HEK293 (cell line): Measurements from ENCODE around the gene CD84.

Source experiments
- CTCF ChIA-PET: fragments of 350-600 bp; formaldehyde crosslinking; extraction: SDS; loops from one replicate; lab custom pipeline; 2021; ENCODE audit warnings: antibody characterized with exemption; lab: Yijun Ruan, JAX
- POLR2A ChIA-PET: fragments of 300-600 bp; formaldehyde crosslinking; extraction: SDS; loops from one replicate; lab custom pipeline; 2020; ENCODE audit warnings: antibody characterized with exemption, inconsistent platforms; lab: Yijun Ruan, JAX
- H3K27ac ChIP-seq: fragments of 200-500 bp; sonication (Bioruptor generic); 2 replicates; pipeline ENCODE4 v1.5.1; 2014; ENCODE audit warnings: low read depth, low read length, control low read depth, inconsistent platforms; ENCODE audit errors: extremely low read depth
- H3K36me3 ChIP-seq, 2 experiments: fragments of 200-500 bp in 1 of 2; sonication (Bioruptor generic) in 1 of 2; 1 replicate in 1 of 2; 2 replicates in 1 of 2; pipeline ENCODE4 v1.5.1; 2014 to 2017; ENCODE audit warnings: inconsistent platforms in 2 of 2, low read length in 2 of 2; ENCODE audit not compliant: control insufficient read depth in 2 of 2, insufficient read depth in 1 of 2
- H3K4me1 ChIP-seq: fragments of 200-500 bp; sonication (Bioruptor generic); 2 replicates; pipeline ENCODE4 v1.5.1; 2014; ENCODE audit warnings: mild to moderate bottlenecking, low read length, inconsistent platforms; ENCODE audit not compliant: control insufficient read depth, insufficient read depth
- H3K4me3 ChIP-seq: 2 replicates; pipeline ENCODE4 v1.5.1; 2011; ENCODE audit warnings: low read depth, mild to moderate bottlenecking, control low read depth, low read length, moderate library complexity
- H3K9me3 ChIP-seq: fragments of 200-500 bp; sonication (Bioruptor generic); 2 replicates; pipeline ENCODE4 v1.5.1; 2014; ENCODE audit warnings: low read depth, low read length, inconsistent platforms; ENCODE audit not compliant: control insufficient read depth, insufficient read depth
- KLF16 ChIP-seq: fragments of 450-650 bp; formaldehyde crosslinking; IDR thresholded peaks from 2 replicates; pipeline ENCODE4 v1.5.1; 2017; ENCODE audit warnings: missing biosample characterization, missing genetic modification characterization
- KLF7 ChIP-seq: fragments of 450-650 bp; formaldehyde crosslinking; IDR thresholded peaks from 2 replicates; pipeline ENCODE4 v1.5.1; 2016; ENCODE audit warnings: missing biosample characterization, missing genetic modification characterization, borderline replicate concordance
- REST ChIP-seq: fragments of 450-650 bp; formaldehyde crosslinking; IDR thresholded peaks from 2 replicates; pipeline ENCODE4 v1.5.1; 2016; ENCODE audit warnings: missing biosample characterization, missing genetic modification characterization
- ZFP41 ChIP-seq: fragments of 450-650 bp; formaldehyde crosslinking; IDR thresholded peaks from 2 replicates; pipeline ENCODE4 v1.5.1; 2016; ENCODE audit warnings: missing biosample characterization, missing genetic modification characterization, borderline replicate concordance
- ZNF184 ChIP-seq: fragments of 450-650 bp; IDR thresholded peaks from 2 replicates; pipeline ENCODE4 v1.5.1; 2018; ENCODE audit warnings: missing biosample characterization, mild to moderate bottlenecking, missing genetic modification characterization
- ZNF239 ChIP-seq: fragments of 450-650 bp; formaldehyde crosslinking; IDR thresholded peaks from 2 replicates; pipeline ENCODE4 v1.5.1; 2016; ENCODE audit warnings: missing biosample characterization, missing genetic modification characterization
- ZNF26 ChIP-seq: fragments of 450-650 bp; formaldehyde crosslinking; IDR thresholded peaks from 2 replicates; pipeline ENCODE4 v1.5.1; 2016; ENCODE audit warnings: missing biosample characterization, missing genetic modification characterization
- ZNF302 ChIP-seq: fragments of 450-650 bp; formaldehyde crosslinking; IDR thresholded peaks from 2 replicates; pipeline ENCODE4 v1.5.1; 2016; ENCODE audit warnings: missing biosample characterization, missing genetic modification characterization, low read depth
- ZNF37A ChIP-seq: fragments of 450-650 bp; IDR thresholded peaks from 2 replicates; pipeline ENCODE4 v1.5.1; 2018; ENCODE audit warnings: missing biosample characterization, missing genetic modification characterization
- ZNF394 ChIP-seq: fragments of 450-650 bp; formaldehyde crosslinking; IDR thresholded peaks from 2 replicates; pipeline ENCODE4 v1.5.1; 2016; ENCODE audit warnings: missing biosample characterization, missing genetic modification characterization, mild to moderate bottlenecking, moderate library complexity, borderline replicate concordance
- ZNF416 ChIP-seq: fragments of 450-650 bp; formaldehyde crosslinking; IDR thresholded peaks from 2 replicates; pipeline ENCODE4 v1.5.1; 2016; ENCODE audit warnings: missing biosample characterization, missing genetic modification characterization
- ZNF501 ChIP-seq: fragments of 450-650 bp; formaldehyde crosslinking; IDR thresholded peaks from 2 replicates; pipeline ENCODE4 v1.5.1; 2016; ENCODE audit warnings: missing biosample characterization, missing genetic modification characterization
- ZNF510 ChIP-seq: fragments of 450-650 bp; formaldehyde crosslinking; IDR thresholded peaks from 2 replicates; pipeline ENCODE4 v1.5.1; 2018; ENCODE audit warnings: mild to moderate bottlenecking, missing genetic modification characterization, missing biosample characterization; ENCODE audit not compliant: insufficient replicate concordance
- ZNF596 ChIP-seq: fragments of 450-650 bp; IDR thresholded peaks from 2 replicates; pipeline ENCODE4 v1.5.0; 2018; ENCODE audit warnings: missing biosample characterization, mild to moderate bottlenecking, missing genetic modification characterization, moderate library complexity
- ZNF621 ChIP-seq: fragments of 450-650 bp; formaldehyde crosslinking; IDR thresholded peaks from 2 replicates; pipeline ENCODE4 v1.5.1; 2017; ENCODE audit warnings: missing biosample characterization, missing genetic modification characterization
- ZNF658 ChIP-seq: fragments of 450-650 bp; formaldehyde crosslinking; IDR thresholded peaks from 2 replicates; pipeline ENCODE4; 2016; ENCODE audit warnings: missing biosample characterization, missing genetic modification characterization
- ZNF660 ChIP-seq: fragments of 450-650 bp; IDR thresholded peaks from 2 replicates; pipeline ENCODE4 v1.5.1; 2018; ENCODE audit warnings: missing biosample characterization, mild to moderate bottlenecking, missing genetic modification characterization
- ZNF837 ChIP-seq: fragments of 450-650 bp; formaldehyde crosslinking; IDR thresholded peaks from 2 replicates; pipeline ENCODE4 v1.5.1; 2016; ENCODE audit warnings: missing biosample characterization, missing genetic modification characterization
- TF ChIP-seq, protein P1 (sequence below): fragments of 450-650 bp; formaldehyde crosslinking; IDR thresholded peaks from 2 replicates; pipeline ENCODE4 v1.5.1; 2016; ENCODE audit warnings: missing biosample characterization, missing genetic modification characterization

CD84 gene

GRCh38 chr1:160610569-160611242 lies 31.4 kb upstream of the CD84 start:
- H3K4me3 ChIP-seq = no peak overlapping the region
- TF ChIP-seq KLF7 (tag by site-specific recombination) (no peak), ZNF394 (tag by site-specific recombination) (no peak), ZNF501 (tag by site-specific recombination) (no peak)
- TF ChIP-seq, all 188 proteins: peak for 0
- no peaks in the 10 kb centered on the region for H3K36me3 ChIP-seq
- no peaks in the 10 kb centered on the region for H3K9me3 ChIP-seq
- no peak overlapping the region for H3K27ac ChIP-seq
- CTCF ChIA-PET = interaction anchor here (0.6 to 4.1 kb wide), 8 partner anchors 8 to 369 kb away, joined by 3 to 22 read pairs (median 4); no protein-coding TSS in a partner anchor
- H3K4me1 ChIP-seq = no peaks in the 10 kb centered on the region
- POLR2A ChIA-PET = no interaction called here

- no peak for TF ChIP-seq REST
- no peak for TF ChIP-seq ZNF837 (tag by site-specific recombination)
- TF ChIP-seq ZNF658 (tag by site-specific recombination) = no peak
- no peak for TF ChIP-seq ZNF621 (tag by site-specific recombination)
- TF ChIP-seq ZFP41 (tag by site-specific recombination) = no peak
- TF ChIP-seq, all 188 proteins: peak for 0
- Histone ChIP-seq H3K36me3 (no peaks in the 10 kb centered on the region), H3K27ac (no peak overlapping the region), H3K4me3 (no peak overlapping the region), H3K9me3 (no peaks in the 10 kb centered on the region), H3K4me1 (no peaks in the 10 kb centered on the region)
- ChIA-PET CTCF (interaction anchor here (0.6 to 4.1 kb wide), 8 partner anchors 10 to 235 kb away, joined by 3 to 22 read pairs (median 4); no protein-coding TSS in a partner anchor), POLR2A (no interaction called here)
Measured at GRCh38 chr1:160608941-160609340, 29.6 kb upstream of the CD84 start.

GRCh38 chr1:160608514-160608913 lies 29.2 kb upstream of the CD84 start:
- Histone ChIP-seq H3K9me3 (no peaks in the 10 kb centered on the region), H3K36me3 (no peaks in the 10 kb centered on the region)
- no peak for TF ChIP-seq ZNF184 (tag by site-specific recombination)
- TF ChIP-seq, protein P1, sequence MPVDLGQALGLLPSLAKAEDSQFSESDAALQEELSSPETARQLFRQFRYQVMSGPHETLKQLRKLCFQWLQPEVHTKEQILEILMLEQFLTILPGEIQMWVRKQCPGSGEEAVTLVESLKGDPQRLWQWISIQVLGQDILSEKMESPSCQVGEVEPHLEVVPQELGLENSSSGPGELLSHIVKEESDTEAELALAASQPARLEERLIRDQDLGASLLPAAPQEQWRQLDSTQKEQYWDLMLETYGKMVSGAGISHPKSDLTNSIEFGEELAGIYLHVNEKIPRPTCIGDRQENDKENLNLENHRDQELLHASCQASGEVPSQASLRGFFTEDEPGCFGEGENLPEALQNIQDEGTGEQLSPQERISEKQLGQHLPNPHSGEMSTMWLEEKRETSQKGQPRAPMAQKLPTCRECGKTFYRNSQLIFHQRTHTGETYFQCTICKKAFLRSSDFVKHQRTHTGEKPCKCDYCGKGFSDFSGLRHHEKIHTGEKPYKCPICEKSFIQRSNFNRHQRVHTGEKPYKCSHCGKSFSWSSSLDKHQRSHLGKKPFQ = no peak
- TF ChIP-seq, all 188 proteins: peak for 0
- Histone ChIP-seq H3K4me3 (no peak overlapping the region), H3K27ac (no peak overlapping the region), H3K4me1 (no peaks in the 10 kb centered on the region)
- POLR2A ChIA-PET = no interaction called here
- CTCF ChIA-PET = interaction anchor here (1.0 to 4.1 kb wide), 10 partner anchors 11 to 231 kb away, joined by 3 to 22 read pairs (median 3); no protein-coding TSS in a partner anchor

GRCh38 chr1:160608057-160608456 lies 28.8 kb upstream of the CD84 start:
- POLR2A ChIA-PET = no interaction called here
- CTCF ChIA-PET = interaction anchor here (1.0 to 4.1 kb wide), 9 partner anchors 11 to 231 kb away, joined by 3 to 22 read pairs (median 3); no protein-coding TSS in a partner anchor
- Histone ChIP-seq H3K36me3 (no peaks in the 10 kb centered on the region), H3K9me3 (no peaks in the 10 kb centered on the region), H3K27ac (no peak overlapping the region), H3K4me1 (no peaks in the 10 kb centered on the region), H3K4me3 (no peak overlapping the region)
- TF ChIP-seq ZNF660 (tag by site-specific recombination) (no peak), ZNF302 (tag by site-specific recombination) (no peak), ZNF596 (tag by site-specific recombination) (no peak), ZNF621 (tag by site-specific recombination) (no peak), ZNF26 (tag by site-specific recombination) (no peak), ZNF37A (no peak), KLF16 (no peak), ZNF510 (no peak), ZNF837 (tag by site-specific recombination) (no peak), ZNF239 (tag by site-specific recombination) (no peak), ZNF416 (tag by site-specific recombination) (no peak)
